T-helper 22 cell (primary cell): ENCODE measurements around the gene TBC1D1.
"Not testable (repeated sequence)": the region's sequence is repeated elsewhere in the genome, so short reads cannot be mapped to it uniquely, and the experiment has no call there.

Experiments used
- DNase-seq: peaks from one replicate; pipeline ENCODE4 v3.0.0-alpha.2; 2020; ENCODE audit warnings: low read depth

TBC1D1 gene

GRCh38 chr4:37891260-37892159 is 626 bp downstream of the TBC1D1 start:
- peak; percentile 32 for DNase-seq

GRCh38 chr4:37892641-37893040 is 1.8 kb downstream of the TBC1D1 start:
- DNase-seq: peak; percentile 11

- no peak for DNase-seq
Observed at GRCh38 chr4:37893164-37893563, 2.3 kb downstream of the TBC1D1 start.

- DNase-seq: no peak
Observed at GRCh38 chr4:37895271-37895670, 4.4 kb downstream of the TBC1D1 start.

DNA sequence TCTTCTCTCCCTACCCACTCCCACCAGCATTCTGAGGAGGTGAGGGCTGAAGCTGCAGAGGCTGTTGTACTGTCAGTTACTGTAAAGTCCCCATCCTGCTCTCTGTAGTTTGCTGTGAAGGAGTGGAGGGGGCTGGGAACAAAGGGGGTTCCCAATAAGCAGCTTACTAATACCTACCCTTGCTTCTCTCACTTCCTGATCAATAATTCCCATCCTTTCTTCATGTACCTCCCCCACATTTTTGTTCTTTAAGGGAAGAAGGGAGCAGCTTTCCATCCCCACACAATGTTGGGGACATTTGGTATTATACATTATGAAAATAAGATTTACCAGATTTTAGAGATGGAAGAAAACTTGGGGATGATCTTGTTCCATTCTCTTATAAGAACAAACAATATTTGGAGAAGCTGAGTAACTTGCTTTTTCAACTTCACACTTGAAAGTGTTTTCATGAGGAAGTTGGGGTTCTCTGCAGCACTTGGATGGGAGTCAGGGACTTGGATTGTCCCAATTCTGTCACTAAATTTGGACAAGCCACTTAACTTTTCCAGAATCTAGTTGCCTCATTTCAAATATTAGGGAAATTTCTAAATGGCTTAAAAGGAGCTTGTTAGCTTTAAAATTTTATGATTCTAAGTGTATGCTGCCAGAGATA is 5.4 kb downstream of the TBC1D1 start:
- DNase-seq: no peak

DNA sequence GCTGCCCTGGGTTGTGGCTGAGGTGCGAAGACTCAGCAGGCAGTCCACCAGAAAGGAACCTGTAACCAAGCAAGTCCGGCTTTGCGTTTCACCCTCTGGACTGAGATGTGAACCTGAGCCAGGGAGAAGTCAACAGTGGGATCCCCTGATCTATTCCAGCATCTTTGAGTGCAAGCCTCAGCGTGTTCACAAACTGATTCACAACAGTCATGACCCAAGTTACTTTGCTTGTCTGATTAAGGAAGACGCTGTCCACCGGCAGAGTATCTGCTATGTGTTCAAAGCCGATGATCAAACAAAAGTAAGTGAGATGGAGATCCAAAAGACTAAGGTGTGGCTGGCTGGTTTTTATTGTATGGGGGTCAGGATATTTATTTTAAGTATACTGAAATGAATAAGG is 11.3 kb downstream of the TBC1D1 start:
- no peak for DNase-seq

GRCh38 chr4:37902738-37903693 is 12.1 kb downstream of the TBC1D1 start:
- no peak for DNase-seq

- no peak for DNase-seq
Observed at GRCh38 chr4:37903901-37904300, 13.0 kb downstream of the TBC1D1 start.

- no peak for DNase-seq
Observed at GRCh38 chr4:37904824-37905223, 13.9 kb downstream of the TBC1D1 start.

GRCh38 chr4:37905533-37906169 is 14.8 kb downstream of the TBC1D1 start:
- DNase-seq: no peak

GRCh38 chr4:37908488-37909331 is 17.8 kb downstream of the TBC1D1 start:
- DNase-seq: no peak

- no peak for DNase-seq
Observed at GRCh38 chr4:37909332-37910090, 18.6 kb downstream of the TBC1D1 start.

DNA sequence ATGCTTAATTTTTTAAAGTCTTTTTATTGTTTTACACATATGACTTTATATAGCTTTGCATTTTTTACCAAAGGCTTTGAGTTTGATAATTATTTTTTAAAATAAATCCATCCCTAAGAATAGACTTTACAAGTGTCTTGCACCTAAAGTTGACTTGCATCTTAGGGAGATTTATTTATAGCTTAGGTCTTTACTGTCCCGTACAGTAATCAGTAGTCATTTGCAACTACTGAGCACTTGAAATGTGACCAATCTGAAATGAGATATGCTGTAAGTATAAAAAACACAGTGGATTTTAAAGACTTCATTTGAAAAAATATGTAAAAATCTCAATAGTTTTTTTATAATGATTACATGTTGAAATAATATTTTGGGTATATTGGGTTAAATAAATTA is 19.2 kb downstream of the TBC1D1 start:
- DNase-seq: no peak

DNA sequence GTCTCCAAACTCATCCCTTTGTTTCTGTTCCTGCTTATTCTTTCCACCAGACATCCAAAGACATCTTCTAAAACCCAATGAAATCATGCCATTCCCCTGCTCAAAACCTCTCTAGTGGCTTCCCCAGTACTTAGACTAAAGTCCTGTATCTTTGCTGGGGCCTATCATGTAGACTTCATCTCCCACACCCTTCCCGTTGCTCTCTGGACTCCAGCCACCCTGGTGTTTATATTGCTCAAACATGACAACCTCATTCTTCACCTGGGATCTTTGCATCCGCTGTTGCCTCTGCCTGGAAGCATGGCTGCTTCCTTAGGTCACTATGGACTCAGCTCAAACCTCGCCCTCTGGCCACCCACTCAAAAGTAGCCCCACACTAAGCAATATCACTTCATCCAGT is 23.7 kb downstream of the TBC1D1 start:
- no peak for DNase-seq

GRCh38 chr4:37917388-37917787 is 26.5 kb downstream of the TBC1D1 start:
- DNase-seq: no peak

DNA sequence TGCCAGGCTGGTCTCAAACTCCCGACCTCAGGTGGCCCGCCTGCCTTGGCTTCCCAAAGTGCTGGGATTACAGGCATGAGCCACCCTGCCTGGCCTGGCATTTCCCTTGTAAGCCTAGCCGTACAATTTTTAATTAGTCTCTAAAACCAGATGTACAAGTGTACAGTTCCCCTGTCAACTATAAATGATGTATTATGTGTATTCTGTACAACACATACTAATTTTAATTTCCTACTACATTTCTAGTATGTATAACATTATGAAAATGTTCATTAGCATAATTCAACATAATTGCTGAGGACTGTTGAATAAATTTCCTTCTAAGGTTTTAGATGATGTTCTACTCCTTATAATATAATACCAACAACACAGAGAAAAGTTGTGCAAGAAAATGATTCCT is 27.8 kb downstream of the TBC1D1 start:
- no peak for DNase-seq

- no peak for DNase-seq
Observed at GRCh38 chr4:37922328-37922727, 31.4 kb downstream of the TBC1D1 start.

- not testable (repeated sequence) for DNase-seq
Observed at GRCh38 chr4:37923089-37923488, 32.2 kb downstream of the TBC1D1 start.

DNA sequence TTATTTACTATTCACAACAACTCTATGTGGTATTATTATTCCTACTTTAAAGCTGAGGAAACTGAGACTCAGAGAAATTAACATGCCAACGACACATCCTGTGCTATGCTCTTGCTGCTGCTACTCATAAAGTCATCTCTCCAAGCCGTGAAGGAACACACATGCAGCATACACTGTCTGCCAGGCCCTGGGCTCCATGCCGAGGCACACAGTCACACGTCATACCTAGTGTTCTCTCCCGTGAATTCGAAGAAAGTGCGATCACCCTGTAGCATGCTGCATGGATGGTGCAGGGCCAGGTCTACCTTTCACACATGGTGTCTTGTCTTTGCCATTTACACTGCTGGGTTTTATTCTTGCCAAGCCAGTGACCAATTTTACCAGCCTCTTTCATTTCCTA is 34.1 kb downstream of the TBC1D1 start:
- no peak for DNase-seq

- no peak for DNase-seq
Observed at GRCh38 chr4:37927434-37927833, 36.5 kb downstream of the TBC1D1 start.
